HG03039 (cell line): Measurements from ENCODE around the gene USP2.

Experiments used
- ATAC-seq: cut with Tn5 transposase; IDR thresholded peaks from one replicate; pipeline ENCODE4 v1.9.1; 2021; ENCODE audit warnings: mild to moderate bottlenecking, moderate library complexity; ENCODE audit not compliant: unreplicated experiment

Gene USP2

DNA sequence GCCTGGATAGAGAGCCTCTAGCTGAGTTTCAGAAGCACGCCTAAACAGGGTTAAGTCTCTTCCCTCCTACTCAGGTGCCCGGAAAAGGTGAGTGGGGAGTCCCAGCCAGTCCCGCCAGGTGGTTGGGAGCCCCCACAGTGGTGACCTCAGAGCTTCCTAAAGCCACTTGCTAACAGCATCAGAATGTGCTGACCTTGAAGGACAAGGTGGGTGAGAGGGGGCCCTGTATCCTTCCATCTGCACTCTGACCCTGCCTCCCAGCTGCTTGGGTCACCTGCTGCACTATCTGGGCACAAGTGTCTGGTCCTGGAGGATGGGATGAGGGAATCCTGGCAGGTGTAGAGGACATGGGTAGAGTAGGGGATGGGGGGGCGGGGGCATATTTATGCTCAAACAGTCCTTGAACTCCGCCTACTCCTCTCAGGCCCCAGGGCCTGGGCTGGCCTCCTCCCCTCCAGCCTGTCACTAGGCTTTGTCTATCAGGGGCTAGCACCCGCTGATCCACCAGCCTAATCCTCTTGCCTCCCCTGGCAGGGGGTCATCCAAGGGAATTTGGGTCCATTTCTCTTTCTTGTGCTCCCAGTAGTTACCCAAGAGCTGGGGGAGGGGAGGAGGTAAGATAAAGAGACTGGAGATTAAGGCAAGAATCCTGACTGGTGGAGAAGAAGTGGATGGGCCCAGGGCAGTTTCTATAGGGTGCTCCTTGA lies 3.4 kb downstream of the USP2 start:
- ATAC-seq, result no peak

- no peak for ATAC-seq
Observed at GRCh38 chr11:119377112-119377901, 4.2 kb downstream of the USP2 start.

GRCh38 chr11:119376197-119376847 lies 5.2 kb downstream of the USP2 start:
- no peak for ATAC-seq

GRCh38 chr11:119375337-119376196 lies 5.9 kb downstream of the USP2 start:
- no peak for ATAC-seq

DNA sequence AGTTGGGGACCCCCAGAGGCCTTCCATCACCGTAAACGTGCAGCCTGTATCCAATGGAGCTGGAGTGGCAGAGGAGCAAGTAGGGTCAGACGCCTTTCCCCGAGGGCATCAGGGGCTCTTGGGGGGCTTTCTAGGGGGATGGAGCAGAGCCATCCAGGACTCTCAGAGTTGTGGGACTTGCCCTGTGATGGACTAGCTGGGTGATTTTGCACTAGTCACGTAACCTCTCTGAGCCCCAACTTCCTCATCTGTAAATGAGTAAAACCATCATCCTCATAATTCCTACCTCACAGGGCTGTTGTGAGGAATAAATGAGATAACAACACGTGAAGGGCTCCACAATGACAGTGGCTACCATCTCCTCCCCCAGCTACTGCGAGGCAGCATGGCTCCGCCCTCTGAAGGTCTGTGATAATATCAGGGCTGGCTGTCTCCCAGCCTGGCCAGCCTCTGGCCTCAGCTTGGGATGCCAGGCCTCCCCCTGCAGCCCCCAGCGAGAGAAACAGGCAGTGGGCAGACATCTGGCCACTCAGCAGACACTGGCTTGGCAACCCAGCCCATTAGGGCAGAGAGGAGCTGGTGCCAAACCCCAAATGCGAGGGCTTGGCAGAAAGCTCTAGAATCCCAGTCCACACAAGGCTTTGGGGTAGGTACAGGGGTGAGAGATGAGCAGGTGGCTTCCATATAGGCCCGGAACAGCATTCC lies 6.7 kb downstream of the USP2 start:
- ATAC-seq, result no peak

DNA sequence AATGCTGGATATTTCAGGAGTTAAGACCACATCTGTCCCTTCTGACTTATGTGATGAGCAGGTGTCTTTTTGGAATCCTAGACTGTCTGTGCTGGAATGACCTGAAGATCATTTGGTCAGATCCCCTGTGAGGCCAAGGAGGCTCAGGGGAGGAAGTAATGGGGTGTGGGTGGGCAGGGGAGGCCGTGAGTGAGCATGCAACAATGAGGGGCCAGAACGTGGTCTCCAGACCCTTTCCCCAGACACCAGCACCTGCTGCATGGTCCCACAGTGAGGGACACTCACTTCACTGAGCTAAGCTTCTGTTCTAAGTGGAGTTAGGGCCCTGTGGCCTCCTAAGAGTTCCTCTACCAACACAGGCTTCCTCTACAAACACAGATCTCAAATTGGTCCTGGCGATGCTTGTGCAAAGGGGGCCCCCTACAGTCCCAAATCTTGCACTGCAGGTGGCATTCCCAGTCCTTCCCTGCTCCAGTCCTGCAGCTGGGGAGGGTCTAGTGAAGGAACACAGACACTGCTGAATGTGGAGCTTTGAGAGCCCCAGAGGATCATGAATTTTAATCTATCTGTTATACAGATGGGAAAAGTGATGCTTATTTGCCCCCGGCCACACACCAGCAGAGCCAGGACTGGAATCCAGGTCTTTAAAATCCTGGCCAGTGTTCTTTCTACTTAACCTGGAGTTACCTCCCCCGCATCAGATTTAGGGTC lies 7.4 kb downstream of the USP2 start:
- no peak for ATAC-seq

DNA sequence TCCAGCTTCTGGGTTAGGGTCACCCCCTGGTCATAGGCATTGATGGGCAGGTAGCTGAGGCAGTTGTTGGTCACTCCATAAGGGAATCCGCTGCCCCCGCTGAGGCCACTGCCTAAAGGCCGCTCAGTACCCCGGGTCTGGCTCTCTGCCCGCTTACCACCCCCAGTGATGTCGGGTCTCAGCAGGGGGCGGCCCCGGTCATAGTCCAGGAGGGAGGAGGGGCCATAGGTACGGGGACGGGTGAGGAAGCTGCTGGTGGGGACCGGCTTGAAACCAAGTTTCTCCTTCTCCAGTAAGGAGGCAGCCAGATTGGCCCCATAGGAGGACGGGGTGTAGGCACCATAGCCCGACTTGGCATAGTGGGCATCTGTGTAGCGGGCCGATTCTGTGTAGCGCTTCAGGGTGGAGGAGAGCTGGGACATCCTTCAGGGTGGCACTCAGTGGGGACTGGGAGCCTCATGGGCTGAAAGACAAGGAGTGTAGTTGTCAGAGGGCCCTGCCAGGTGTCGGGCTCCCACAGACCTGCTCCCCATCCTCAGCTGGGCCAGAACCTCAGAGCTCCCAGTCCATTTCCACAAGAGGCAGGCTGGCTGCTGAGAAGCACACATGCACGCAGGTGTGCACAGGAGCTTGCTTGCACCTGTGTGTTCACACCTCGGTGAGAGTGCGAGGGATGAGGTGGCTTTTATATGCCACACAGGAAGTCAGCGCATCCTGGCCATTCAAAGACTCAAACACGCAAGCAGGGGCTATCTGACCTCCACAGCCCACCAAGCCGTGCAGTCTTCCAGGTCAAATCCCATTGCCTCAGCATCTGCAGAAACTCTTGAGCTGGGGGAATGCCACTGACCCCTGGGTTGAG lies 8.2 kb downstream of the USP2 start:
- no peak for ATAC-seq

DNA sequence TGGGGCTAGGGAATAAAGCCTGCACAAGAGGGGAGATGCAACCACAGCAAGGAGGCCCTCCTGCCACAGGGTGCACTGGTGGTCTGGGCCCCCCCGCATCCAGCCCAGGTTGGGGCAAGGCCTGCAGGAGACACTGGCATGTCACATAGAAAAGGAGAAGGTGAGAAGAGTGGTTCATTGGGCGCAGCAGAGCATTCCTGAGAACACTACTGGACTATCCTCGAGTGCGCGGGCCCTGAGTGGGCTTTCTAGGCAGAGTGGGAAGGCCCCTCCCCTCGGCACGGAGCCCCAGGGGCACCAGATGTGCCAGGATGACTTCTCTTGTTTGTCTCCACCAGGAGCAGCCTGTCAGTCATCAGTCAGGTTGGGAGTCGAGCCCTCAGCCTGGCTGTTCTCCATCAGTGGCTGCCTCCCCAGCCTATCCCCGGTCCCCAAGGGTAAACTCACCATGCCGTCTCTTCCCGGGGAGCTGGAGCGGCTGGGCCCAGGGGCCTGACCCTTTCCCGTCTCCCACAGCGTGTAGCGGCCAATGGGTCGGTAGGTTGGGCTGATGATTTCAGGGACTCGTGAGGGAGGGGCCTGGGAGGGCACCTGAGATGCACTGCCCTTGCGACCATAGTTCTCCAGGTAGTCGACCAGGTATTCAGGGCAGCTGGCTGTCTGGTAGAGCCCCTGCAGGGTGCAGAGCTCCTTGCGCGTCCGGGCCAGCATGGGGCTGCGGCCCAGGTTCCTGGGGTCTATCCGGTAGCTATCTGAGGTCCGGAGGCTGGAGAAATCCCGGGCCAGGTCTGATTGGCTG lies 9.0 kb downstream of the USP2 start:
- no peak for ATAC-seq

- no peak for ATAC-seq
Observed at GRCh38 chr11:119371778-119372182, 9.7 kb downstream of the USP2 start.

GRCh38 chr11:119371067-119371601 lies 10.4 kb downstream of the USP2 start:
- no peak for ATAC-seq

- no peak for ATAC-seq
Observed at GRCh38 chr11:119370486-119371046, 10.9 kb downstream of the USP2 start.

DNA sequence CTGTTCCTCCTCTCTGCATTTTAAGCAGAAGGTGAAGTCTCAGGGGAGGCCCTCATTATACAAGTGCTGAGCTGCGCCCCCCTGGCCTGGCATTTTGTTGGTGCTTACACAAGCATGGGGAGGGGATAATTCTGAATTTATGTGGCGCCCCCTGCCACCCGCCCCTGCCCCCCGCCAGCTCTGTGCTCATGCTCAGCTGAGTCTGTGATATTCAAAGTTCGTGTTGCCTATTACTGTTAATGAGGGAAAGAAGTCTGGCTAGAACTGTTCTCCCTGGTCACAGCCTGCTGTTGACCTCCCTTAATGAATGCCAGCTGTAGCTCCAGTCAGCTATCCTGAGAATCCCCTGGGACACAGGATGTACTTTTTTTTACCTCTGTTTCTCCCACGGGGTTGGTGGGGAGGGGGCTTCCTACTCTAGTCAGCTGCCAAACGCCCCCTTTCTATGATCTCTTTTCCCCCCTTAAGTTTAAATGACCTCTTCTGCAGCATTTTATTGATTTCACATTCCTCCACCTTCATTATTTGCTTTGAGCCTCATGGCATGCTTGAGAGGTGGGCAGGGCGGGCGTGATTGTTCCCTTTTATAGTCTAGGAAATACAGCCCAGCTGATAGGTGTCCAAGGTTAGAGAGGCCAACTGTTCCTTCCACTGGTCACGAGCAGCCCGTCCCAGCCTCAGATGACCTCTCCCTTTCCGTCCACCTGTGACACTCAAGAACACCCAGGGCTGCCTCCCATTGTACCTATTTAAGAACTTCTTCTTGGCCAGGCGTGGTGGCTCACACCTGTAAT lies 12.2 kb downstream of the USP2 start:
- ATAC-seq, result no peak

- ATAC-seq, result no peak
Observed at GRCh38 chr11:119368121-119369034, 13.1 kb downstream of the USP2 start.

GRCh38 chr11:119367661-119368120 lies 13.8 kb downstream of the USP2 start:
- ATAC-seq, result no peak
